BJ (cell line): ENCODE data around the gene LPCAT3. TPM values are rescaled to one million over a fixed set of nuclear protein-coding genes. Genes with fewer than 3 reads are reported as not detected.

Source experiments
- CTCF ChIA-PET: fragments of 350-600 bp; formaldehyde crosslinking; extraction: SDS; loops from one replicate; lab custom pipeline; 2021; ENCODE audit warnings: antibody characterized with exemption, inconsistent platforms; lab: Yijun Ruan, JAX
- POLR2A ChIA-PET: fragments of 300-600 bp; sonication (Branson Sonifier 250); formaldehyde crosslinking; extraction: SDS; loops from one replicate; lab custom pipeline; 2021; ENCODE audit warnings: antibody characterized with exemption; lab: Charles Lee
- DNase-seq: peaks from one replicate; pipeline ENCODE4 v3.0.0-alpha.2; 2011; ENCODE audit warnings: low read depth
- H3K27me3 ChIP-seq: 2 replicates; pipeline ENCODE4 v1.6.0; 2011; ENCODE audit warnings: low read length; ENCODE audit not compliant: control insufficient read depth, insufficient read depth
- H3K36me3 ChIP-seq: 2 replicates; pipeline ENCODE4 v1.5.1; 2011; ENCODE audit warnings: low read length; ENCODE audit not compliant: control insufficient read depth, insufficient read depth
- H3K4me3 ChIP-seq: 2 replicates; pipeline ENCODE4 v1.5.1; 2011; ENCODE audit warnings: low read depth, mild to moderate bottlenecking, control low read depth, low read length
- CTCF ChIP-seq: IDR thresholded peaks from 2 replicates; pipeline ENCODE4 v1.5.1; 2011; ENCODE audit warnings: low read depth, mild to moderate bottlenecking, control low read depth, inconsistent platforms, low read length, moderate library complexity; ENCODE audit not compliant: insufficient read depth
- polyA plus RNA-seq: library from polyadenylated mRNA; depleted of rRNA; stranded (reverse); fragments of >200 nt; gene quantifications from 2 replicates; pipeline ENCODE4 v1.2.3, GENCODE V29; 2011

The LPCAT3 gene
- polyA plus RNA-seq, 1 experiment: 31.2 TPM

GRCh38 chr12:6950811-6951540 is 67.3 kb downstream of the LPCAT3 start, which contains the start of gene PTPN6:
Gene PTPN6 (plus strand): TSS chr12:6951356. CDS start chr12:6951513, 157 bp downstream.
- ChIA-PET CTCF (interaction anchor here (0.6 to 2.0 kb wide), 3 partner anchors 11 to 15 kb away, joined by 4 to 5 read pairs (median 4); no protein-coding TSS in a partner anchor), POLR2A (no interaction called here)
- no peak for DNase-seq
- Histone ChIP-seq H3K36me3 (peaks cover 2% of the 10 kb centered on the region), H3K27me3 (no peaks in the 10 kb centered on the region), H3K4me3 (no peak within 1 kb of the TSS)
- TF ChIP-seq CTCF: no peak

- ChIA-PET POLR2A (no interaction called here), CTCF (interaction anchor here (0.8 to 2.0 kb wide), 3 partner anchors 11 to 164 kb away, joined by 4 to 5 read pairs (median 4); no protein-coding TSS in a partner anchor)
- no peak for DNase-seq
- Histone ChIP-seq H3K4me3 (no peak overlapping the region), H3K36me3 (peaks cover 4% of the 10 kb centered on the region), H3K27me3 (no peaks in the 10 kb centered on the region)
- 0 out of 2 replicates have a peak, but pooled peaks have one; percentile 26 for TF ChIP-seq CTCF
Observed at GRCh38 chr12:6950401-6950801, 67.9 kb downstream of the LPCAT3 start.

GRCh38 chr12:6948873-6949594 is 69.2 kb downstream of the LPCAT3 start:
- no peak for TF ChIP-seq CTCF
- Histone ChIP-seq H3K4me3 (no peak overlapping the region), H3K27me3 (no peaks in the 10 kb centered on the region), H3K36me3 (peaks cover 4% of the 10 kb centered on the region)
- no peak for DNase-seq
- ChIA-PET CTCF (interaction anchor here (0.7 to 2.0 kb wide), 7 partner anchors 15 to 165 kb away, joined by 3 to 5 read pairs (median 3); partner anchors contain the start of gene SPSB2), POLR2A (no interaction called here)

GRCh38 chr12:6947615-6948014 is 70.7 kb downstream of the LPCAT3 start:
- no peak for DNase-seq
- CTCF ChIA-PET: interaction anchor here (1.0 to 6.5 kb wide), 7 partner anchors 10 to 162 kb away, joined by 3 to 65 read pairs (median 5); no protein-coding TSS in a partner anchor
- TF ChIP-seq CTCF: no peak
- H3K36me3 ChIP-seq: peaks cover 4% of the 10 kb centered on the region
- no peaks in the 10 kb centered on the region for H3K27me3 ChIP-seq
- no peak overlapping the region for H3K4me3 ChIP-seq
- POLR2A ChIA-PET: interaction anchor here (1.0 kb wide), 1 partner anchor 96 kb away, joined by 3 read pairs; the partner anchor contains the start of gene USP5
